Gastroesophageal sphincter (tissue), 4 donors: ENCODE data around the gene TMEM191B. TPM values are rescaled to one million over a fixed set of nuclear protein-coding genes. Genes with fewer than 3 reads are reported as not detected.
"Not testable (repeated sequence)": the region's sequence is repeated elsewhere in the genome, so short reads cannot be mapped to it uniquely, and the experiment has no call there.

ENCODE experiments used
- ATAC-seq: fragments of 150-250 bp; one replicate; pipeline ENCODE4 v1.9.1; 2016; ENCODE audit warnings: mild to moderate bottlenecking, moderate library complexity
- H3K27ac ChIP-seq, 4 donors: fragments of 200-600 bp; sonication (generic) in 3 of 4; 1 replicate in 3 of 4; 2 replicates in 1 of 4; pipeline ENCODE4 v1.5.1; 2016 to 2019
- H3K27me3 ChIP-seq: fragments of 200-600 bp; sonication (generic); one replicate; pipeline ENCODE4 v1.5.1; 2019
- H3K36me3 ChIP-seq, 2 donors: fragments of 200-600 bp; sonication (generic); one replicate each; pipeline ENCODE4 v1.5.1; 2019; ENCODE audit warnings: control low read depth in 1 of 2
- H3K4me1 ChIP-seq, 3 donors: fragments of 200-600 bp; sonication (generic); 1 replicate in 2 of 3; 2 replicates in 1 of 3; pipeline ENCODE4 v1.5.1; 2016 to 2019; ENCODE audit warnings: control low read depth in 2 of 3
- H3K4me3 ChIP-seq, 2 donors: fragments of 200-600 bp; sonication (generic); one replicate each; pipeline ENCODE4 v1.5.1; 2019; ENCODE audit warnings: mild to moderate bottlenecking in 1 of 2, moderate library complexity in 1 of 2
- H3K9me3 ChIP-seq, 3 donors: fragments of 200-600 bp; sonication (generic); one replicate each; pipeline ENCODE4 v1.5.1; 2017 to 2019; ENCODE audit warnings: control low read depth in 2 of 3
- WGBS, 2 donors: methylation state at CpG; one replicate each; pipeline ENCODE4 v1.1.5; 2018; ENCODE audit warnings: low coverage in 1 of 2; 5-methylcytosine and 5-hydroxymethylcytosine counted together
- total RNA-seq, 4 donors: library from RNA; depleted of rRNA; stranded (reverse); fragments of >200 nt; gene quantifications; one replicate each; pipeline ENCODE4 v1.1.0, GENCODE V29; 2016

Gene TMEM191B
- total RNA-seq, 4 donors from 2014 or later = 1.3 to 3.8 TPM; not detected in 2

GRCh38 chr22:18574555-18574954 is 47.0 kb downstream of the TMEM191B start:
- not testable (repeated sequence) for H3K4me3 ChIP-seq, H3K27me3 ChIP-seq, H3K4me1 ChIP-seq, H3K9me3 ChIP-seq, H3K36me3 ChIP-seq, H3K27ac ChIP-seq
- no CpG with 5 or more reads among the region's 13 CpGs for WGBS, 2 donors
- peak; percentile 19 for ATAC-seq

DNA sequence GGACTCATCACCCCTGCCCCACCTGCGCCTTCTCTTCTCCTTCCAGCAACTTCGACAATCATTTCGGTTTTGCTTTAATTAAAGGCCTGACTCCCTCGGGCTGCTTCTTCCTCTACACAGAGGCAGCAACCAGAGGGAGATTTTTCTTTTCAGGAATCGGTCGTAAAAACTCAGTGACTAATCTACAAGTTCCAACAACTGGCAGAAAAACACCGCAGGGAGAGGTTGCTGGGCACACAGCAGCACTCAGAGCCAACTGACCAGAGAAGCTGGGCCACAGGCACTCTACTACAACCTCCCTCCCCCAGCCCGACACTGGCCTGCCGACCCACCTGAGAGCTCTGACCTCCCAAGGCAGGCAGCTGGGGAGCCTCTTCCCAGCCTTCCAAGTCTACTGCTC is 48.1 kb downstream of the TMEM191B start:
- H3K4me3 ChIP-seq, H3K4me1 ChIP-seq, H3K36me3 ChIP-seq: not testable (repeated sequence)

DNA sequence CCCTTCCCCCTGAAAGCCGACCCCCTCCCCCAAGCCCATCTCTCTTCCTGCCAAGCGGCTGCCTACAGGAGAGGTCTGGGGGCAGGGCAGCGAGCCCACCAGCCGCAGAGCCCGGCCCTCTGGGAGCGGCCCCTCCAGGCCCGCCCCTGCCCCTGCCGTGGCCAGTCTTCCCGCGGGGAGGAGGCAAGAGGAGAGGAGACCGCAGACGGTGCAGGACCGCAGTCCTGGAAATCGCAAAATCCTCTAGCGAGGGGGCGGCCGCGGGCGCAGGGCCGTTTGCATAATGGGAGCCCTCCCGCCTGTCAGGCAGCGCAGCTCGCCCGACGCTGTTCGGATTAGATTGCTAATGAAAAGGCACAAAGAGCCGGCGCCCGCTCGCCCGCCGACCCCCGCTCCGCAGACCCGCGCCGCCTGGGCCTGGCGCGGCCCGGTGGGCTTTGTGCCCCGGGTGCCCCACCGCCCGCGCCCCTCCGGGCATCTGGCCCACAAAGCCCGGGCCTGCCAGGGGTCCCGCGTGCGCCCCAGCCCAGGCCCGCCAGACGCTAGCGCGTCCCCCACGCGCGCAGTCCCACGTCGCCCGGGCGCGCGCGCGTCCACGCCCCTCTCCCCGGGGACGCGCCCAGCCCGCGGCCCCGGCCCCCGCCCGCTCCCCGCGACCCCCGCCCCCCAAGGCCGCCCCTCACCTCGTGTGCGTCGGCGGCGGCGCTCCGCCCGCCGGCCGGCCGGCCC is 49.7 kb downstream of the TMEM191B start:
- ATAC-seq = peak; percentile 53
- H3K4me3 ChIP-seq, H3K27me3 ChIP-seq, H3K4me1 ChIP-seq, H3K36me3 ChIP-seq, H3K9me3 ChIP-seq, H3K27ac ChIP-seq: not testable (repeated sequence)
- no CpG with 5 or more reads among the region's 88 CpGs for WGBS, 2 donors

More for the DNA sequence above, 48.1 kb downstream of the TMEM191B start:
- ATAC-seq, H3K27me3 ChIP-seq, H3K9me3 ChIP-seq, H3K27ac ChIP-seq: not testable (repeated sequence)
- WGBS, 2 donors = no CpG with 5 or more reads among the region's 9 CpGs

DNA sequence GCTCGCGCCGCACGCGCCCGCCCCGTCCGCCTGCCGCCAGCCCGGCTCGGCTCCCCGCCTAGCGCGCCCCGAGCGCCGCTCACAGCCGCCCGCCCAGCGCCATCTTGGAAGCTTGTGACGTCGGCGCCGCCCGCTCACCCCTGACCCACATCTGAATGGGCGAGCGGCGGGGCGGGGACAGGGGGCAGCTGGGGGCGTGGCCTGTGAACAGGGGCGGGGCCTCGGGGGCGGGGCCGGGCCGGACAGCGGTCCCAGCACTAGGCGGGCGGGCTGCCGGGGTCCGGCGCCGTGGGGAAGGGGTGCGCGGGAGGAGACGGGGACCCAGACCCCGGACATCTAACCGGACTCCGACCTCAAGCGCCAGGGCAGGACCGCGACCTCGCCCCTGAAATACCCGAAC is 50.2 kb downstream of the TMEM191B start:
- H3K27ac ChIP-seq = peak overlapping the region in 1 of 4 donors; percentile 49
- not testable (repeated sequence) for H3K36me3 ChIP-seq, H3K9me3 ChIP-seq, H3K27me3 ChIP-seq, H3K4me3 ChIP-seq, H3K4me1 ChIP-seq
- peak; percentile 92 for ATAC-seq
- no CpG with 5 or more reads among the region's 53 CpGs for WGBS, 2 donors

Other genes starting within 250 kb of the TMEM191B start
- gene GGTLC3, start 9.6 kb upstream of the TMEM191B start, total RNA-seq = not detected
- under 1 TPM in 1 of 4 donors, not detected in 3; 0.27 TPM for gene RIMBP3, start 84.1 kb downstream of the TMEM191B start, total RNA-seq